SH-SY5Y (cell line): ENCODE results near the gene DNAI4.

Source experiments
- GATA2 ChIP-seq: IDR thresholded peaks from 2 replicates; pipeline ENCODE4 v1.6.1; 2011; ENCODE audit warnings: mild to moderate bottlenecking, low read depth, low read length
- GATA3 ChIP-seq: IDR thresholded peaks from 2 replicates; pipeline ENCODE4 v1.6.1; 2011; ENCODE audit warnings: low read depth, mild to moderate bottlenecking, low read length, moderate library complexity

- TF ChIP-seq GATA2 (no peak), GATA3 (no peak)
These were observed 99.9 kb downstream of the DNAI4 start for GRCh38 chr1:66824771-66825170.
